B cell (primary cell): ENCODE data around the gene FEZF1.

Experiments
- EZH2 ChIP-seq: IDR thresholded peaks from 2 replicates; pipeline ENCODE4 v1.6.1; 2012; ENCODE audit warnings: borderline replicate concordance, low read depth, mild to moderate bottlenecking, moderate library complexity, low read length; ENCODE audit not compliant: insufficient read depth, poor library complexity, severe bottlenecking
- TF ChIP-seq, protein P1 (sequence below): fragments of 200-600 bp; IDR thresholded peaks from one replicate; pipeline ENCODE4 v1.8.0; 2022; ENCODE audit warnings: antibody characterized with exemption, mild to moderate bottlenecking

DNA sequence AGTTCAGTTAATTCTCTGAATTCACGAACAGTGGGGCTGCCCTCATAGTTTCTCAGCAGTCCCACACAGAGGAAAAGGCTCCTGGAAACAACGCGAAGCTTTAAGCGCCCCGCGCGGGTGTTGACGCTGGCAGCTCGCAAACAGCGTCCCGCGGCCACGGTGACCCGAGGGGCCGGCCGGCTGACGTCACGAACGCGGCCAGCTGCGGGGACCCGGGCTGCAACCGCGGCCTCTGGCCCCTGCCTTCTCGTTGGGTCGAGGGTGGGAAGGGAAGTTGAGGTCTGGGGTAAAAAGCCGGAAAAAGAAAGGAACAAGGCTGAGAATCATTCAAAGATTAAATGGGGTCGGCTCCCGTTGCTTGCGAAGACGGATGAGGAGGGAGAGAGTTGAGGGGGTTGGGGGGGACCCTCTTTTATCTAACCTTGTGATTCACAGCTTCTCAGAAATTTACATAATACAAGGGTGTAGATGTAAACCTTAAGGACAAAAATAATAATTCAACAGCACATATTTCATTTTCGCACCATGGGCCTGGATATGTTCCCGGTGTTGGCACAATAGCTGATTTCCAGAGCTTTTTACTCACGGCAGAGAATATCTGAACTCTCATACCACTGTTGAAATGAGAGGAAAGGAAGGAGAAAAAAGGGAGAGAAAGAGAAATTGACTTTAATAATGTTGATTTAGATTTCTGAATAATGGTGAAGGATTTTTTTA, 7.3 kb upstream of the FEZF1 start:
- TF ChIP-seq, protein P1, sequence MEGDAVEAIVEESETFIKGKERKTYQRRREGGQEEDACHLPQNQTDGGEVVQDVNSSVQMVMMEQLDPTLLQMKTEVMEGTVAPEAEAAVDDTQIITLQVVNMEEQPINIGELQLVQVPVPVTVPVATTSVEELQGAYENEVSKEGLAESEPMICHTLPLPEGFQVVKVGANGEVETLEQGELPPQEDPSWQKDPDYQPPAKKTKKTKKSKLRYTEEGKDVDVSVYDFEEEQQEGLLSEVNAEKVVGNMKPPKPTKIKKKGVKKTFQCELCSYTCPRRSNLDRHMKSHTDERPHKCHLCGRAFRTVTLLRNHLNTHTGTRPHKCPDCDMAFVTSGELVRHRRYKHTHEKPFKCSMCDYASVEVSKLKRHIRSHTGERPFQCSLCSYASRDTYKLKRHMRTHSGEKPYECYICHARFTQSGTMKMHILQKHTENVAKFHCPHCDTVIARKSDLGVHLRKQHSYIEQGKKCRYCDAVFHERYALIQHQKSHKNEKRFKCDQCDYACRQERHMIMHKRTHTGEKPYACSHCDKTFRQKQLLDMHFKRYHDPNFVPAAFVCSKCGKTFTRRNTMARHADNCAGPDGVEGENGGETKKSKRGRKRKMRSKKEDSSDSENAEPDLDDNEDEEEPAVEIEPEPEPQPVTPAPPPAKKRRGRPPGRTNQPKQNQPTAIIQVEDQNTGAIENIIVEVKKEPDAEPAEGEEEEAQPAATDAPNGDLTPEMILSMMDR: no peak
- no peak for TF ChIP-seq EZH2
